ENCODE data around the gene OR2B3.

- TF ChIP-seq POLR2A (IDR thresholded peaks at IDR 0.05; ENCODE audit: low read depth, low read length) (no peak), TAF1 (IDR thresholded peaks at IDR 0.05; ENCODE audit: low read depth, low read length) (no peak), POLR2AphosphoS5 (IDR thresholded peaks at IDR 0.05; ENCODE audit: low read depth, low read length) (no peak), PAX5 (IDR thresholded peaks at IDR 0.05; ENCODE audit: insufficient read depth, low read length, severe bottlenecking) (no peak), POU2F2 (IDR thresholded peaks at IDR 0.05; ENCODE audit: low read depth, low read length) (no peak)
These were observed 5.8 kb upstream of the OR2B3 start for GRCh38 chr6:29092957-29093356.
